Stimulated activated CD4-positive, alpha-beta T cell treated with anti-CD3 and anti-CD28 coated beads, Interleukin-1b, Interleukin-23, amount 100 ng/mL, for 48 hours (primary cell): ENCODE measurements around the gene SF3A1.
"Not testable (repeated sequence)": the region's sequence is repeated elsewhere in the genome, so short reads cannot be mapped to it uniquely, and the experiment has no call there.

Experiments used
- DNase-seq: peaks from one replicate; pipeline ENCODE4 v3.0.0-alpha.2; 2020

SF3A1 gene, protein sequence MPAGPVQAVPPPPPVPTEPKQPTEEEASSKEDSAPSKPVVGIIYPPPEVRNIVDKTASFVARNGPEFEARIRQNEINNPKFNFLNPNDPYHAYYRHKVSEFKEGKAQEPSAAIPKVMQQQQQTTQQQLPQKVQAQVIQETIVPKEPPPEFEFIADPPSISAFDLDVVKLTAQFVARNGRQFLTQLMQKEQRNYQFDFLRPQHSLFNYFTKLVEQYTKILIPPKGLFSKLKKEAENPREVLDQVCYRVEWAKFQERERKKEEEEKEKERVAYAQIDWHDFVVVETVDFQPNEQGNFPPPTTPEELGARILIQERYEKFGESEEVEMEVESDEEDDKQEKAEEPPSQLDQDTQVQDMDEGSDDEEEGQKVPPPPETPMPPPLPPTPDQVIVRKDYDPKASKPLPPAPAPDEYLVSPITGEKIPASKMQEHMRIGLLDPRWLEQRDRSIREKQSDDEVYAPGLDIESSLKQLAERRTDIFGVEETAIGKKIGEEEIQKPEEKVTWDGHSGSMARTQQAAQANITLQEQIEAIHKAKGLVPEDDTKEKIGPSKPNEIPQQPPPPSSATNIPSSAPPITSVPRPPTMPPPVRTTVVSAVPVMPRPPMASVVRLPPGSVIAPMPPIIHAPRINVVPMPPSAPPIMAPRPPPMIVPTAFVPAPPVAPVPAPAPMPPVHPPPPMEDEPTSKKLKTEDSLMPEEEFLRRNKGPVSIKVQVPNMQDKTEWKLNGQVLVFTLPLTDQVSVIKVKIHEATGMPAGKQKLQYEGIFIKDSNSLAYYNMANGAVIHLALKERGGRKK

DNA sequence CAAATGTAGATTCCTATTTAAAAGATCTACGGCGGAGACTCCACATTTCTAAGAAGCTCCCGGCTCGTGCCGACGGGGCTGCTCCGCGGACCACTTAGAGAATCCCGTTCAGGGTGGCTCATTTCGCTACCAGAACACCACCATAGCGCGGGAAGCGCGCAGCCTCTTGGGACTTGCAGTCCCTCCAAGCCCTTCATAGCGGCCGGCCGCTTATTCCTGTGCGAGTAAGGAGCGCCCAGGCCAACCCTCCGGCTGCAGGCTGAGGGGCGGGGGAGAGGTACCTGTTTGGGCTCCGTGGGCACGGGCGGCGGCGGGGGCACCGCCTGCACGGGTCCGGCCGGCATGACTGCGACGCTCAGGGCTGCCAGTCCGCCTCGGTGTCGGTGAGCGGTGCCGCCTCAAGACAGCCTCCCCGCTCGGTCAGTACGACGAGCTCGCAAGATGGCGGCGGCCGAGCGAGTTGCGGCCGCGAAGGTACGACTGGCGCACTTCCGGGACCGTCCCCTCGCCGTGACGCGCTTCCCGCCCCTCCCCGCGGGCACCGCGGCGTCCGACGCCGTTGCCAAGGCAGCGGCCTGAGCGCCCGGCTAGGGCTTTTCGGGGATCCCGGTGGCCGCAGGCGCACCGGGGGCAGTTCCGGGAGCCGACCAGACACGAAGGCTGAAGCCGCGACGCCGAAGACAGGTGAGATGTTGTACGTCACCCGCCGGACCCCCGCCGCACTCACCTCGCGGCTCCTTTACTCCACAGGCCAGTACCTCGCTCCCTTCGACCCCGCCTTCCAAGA, at the start of gene SF3A1, which contains the start of gene CCDC157:
Gene SF3A1 (minus strand): TSS at position 446 of the 787 bp plus-strand sequence. CDS start 102 bp downstream, at position 344.
Gene CCDC157 (plus strand): TSS at position 559 of the 787 bp plus-strand sequence. CDS start 8,994 bp downstream, outside the sequence.
- DNase-seq = peak; percentile 91

DNA sequence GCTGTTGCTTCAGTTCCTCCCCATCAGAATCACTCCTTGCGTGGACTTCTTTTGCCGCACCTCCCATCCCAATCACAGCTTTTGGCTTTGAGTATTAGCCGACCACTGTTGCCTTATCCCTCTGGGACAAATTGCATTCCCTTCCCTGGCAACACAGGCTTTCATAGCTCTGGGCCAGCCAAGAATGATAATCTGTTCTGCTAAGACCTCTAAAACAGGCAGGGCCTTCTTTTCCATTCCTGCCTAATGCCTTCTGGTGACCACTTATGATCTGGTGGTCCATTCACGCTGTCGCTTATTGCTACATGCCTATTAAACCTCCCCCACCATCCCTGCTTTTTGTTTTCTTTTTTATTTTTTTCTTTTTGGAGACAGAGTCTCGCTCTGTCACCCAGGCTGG, 49.7 kb upstream of the SF3A1 start:
- DNase-seq = no peak

DNA sequence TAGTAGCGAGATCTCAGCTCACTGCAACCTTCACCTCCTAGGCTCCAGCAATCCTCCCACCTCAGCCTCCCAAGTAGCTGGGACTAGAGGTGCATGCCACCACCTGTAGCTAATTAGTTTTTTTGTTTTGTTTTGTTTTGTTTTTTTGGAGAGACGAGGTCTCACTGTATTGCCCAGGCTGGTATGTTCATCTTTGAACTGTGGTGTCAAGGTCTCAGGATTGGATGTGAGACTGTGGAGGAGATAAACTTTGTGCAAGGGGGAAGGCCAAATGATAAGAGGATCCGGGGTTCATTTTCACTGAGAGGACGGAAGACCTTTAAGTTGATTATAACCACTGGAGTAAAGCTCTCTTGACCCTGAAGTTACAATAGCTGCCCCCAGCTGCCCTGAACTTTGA, 49.0 kb upstream of the SF3A1 start:
- no peak for DNase-seq

DNA sequence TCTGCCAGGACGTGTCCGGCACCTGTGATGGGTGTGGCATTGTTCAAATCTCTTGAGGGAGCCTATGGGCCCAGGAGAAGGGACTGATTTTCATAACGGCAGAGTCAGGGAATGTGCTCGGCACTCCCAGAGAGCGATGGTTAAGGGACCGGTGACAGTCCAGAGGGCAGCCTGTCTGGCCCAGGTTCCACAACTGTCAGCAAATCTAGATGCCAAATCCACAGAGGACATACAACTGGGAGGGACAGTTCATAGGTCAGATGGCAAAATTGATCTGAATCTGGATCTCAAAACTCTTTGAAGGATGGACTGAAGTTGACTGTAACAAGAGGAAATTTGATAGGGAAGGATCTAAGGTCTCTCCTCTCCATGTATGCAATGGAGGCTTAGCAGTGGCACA, 47.6 kb upstream of the SF3A1 start:
- no peak for DNase-seq

DNA sequence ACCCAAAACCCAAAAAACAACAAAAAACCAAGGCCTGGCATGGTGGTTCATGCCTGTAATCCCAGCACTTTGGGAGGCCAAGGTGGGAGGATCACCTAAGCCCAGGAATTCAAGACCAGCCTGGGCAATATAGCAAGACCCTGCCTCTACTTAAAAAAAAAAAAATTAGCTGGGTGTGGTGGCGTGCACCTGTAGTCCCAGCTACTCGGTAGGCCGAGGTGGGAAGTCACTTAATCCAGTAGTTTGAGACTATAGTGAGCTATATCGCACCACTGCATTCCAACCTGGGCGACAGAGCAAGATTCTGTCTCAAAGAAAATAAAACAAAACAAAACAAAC, 46.0 kb upstream of the SF3A1 start:
- not testable (repeated sequence) for DNase-seq

DNA sequence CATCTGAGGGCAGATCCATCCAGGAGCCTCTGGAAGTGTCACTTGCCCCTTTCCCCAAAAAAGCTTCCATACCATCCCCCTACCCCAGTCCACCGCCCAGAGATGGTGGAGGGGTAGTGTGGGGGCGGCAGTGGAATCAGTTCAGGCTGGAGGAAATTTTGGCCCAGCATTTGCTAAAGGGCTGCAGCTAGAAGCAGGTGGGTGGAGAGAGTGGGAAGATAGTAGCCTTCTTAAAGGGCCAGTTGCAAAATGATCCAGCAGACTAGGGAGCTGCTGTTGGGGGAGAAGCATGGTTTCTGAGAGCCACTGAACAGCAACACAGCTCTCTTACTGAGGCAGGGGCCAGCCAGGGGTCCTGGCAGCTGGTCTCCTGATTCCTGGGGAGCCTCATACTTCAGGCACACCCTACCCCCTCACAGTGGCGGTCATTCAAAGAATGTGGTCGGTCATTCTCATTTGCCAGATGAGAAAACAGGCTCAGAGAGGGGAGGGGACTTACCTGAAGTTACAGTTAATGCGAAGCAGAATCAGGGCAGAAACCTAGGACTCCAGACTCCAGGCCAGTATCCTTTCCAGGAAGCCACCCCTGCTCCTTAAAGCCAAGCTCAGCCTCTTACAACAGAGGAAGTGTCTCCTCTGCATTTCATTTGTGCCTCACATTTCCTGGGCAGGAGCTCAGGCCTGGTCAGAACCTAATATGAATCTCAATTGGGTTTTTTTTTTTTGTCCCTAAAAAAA, 45.5 kb upstream of the SF3A1 start:
- DNase-seq = no peak

DNA sequence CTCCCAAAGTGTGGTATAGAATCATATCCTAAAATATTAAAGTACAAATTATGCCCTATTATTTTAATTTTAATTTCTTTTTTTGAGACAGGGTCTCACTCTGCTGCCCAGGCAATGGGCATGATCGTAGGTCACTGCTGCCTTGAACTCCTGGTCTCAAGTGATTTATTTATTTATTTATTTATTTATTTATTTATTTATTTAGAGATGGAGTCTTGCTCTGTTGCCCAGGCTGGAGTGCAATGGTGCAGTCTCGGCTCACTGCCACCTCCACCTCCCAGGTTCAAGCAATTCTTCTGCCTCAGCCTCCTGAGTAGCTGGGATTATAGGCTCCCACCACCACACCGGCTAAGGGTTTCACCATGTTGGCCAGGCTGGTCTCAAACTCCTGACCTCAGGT, 44.3 kb upstream of the SF3A1 start:
- DNase-seq = not testable (repeated sequence)

DNA sequence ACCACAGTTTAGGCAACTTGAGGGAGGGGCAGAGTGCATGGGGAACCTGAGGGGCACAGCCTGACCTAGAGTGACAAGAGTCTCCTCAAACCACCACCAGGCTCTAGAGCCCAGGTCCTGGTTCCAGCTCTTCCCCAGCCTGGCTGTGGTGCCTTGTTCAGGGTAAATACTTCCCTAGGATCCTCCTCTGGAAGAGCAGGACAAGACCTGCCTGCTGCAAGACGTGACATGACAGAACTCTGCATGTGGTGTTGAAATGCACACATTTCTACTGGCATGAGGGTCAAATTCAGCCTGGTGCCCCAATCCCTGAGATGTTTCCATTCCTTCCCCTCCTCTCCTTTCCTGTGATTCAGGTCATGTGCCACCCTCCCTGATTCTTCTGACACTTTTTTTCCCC, 43.5 kb upstream of the SF3A1 start:
- DNase-seq = no peak

DNA sequence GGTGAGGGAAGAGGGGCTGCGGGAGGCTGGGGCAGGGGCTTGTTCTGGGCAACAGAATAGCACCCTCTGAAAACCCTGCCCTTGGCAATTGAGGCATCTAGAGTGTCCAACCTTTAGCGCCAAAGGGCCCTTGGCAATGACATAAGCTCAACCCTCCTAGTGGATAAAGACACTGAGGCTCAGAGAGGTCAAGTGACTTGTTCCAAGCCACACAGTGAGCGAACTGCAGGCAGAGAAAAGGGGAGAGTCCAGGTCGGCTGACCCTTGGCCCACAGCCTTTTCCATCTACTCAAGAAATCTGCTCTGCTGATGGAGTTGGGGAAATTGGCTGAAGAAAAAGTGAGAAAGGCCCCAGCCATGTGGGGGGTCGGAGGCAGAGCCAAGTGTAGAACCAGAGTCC, 43.0 kb upstream of the SF3A1 start:
- no peak for DNase-seq

DNA sequence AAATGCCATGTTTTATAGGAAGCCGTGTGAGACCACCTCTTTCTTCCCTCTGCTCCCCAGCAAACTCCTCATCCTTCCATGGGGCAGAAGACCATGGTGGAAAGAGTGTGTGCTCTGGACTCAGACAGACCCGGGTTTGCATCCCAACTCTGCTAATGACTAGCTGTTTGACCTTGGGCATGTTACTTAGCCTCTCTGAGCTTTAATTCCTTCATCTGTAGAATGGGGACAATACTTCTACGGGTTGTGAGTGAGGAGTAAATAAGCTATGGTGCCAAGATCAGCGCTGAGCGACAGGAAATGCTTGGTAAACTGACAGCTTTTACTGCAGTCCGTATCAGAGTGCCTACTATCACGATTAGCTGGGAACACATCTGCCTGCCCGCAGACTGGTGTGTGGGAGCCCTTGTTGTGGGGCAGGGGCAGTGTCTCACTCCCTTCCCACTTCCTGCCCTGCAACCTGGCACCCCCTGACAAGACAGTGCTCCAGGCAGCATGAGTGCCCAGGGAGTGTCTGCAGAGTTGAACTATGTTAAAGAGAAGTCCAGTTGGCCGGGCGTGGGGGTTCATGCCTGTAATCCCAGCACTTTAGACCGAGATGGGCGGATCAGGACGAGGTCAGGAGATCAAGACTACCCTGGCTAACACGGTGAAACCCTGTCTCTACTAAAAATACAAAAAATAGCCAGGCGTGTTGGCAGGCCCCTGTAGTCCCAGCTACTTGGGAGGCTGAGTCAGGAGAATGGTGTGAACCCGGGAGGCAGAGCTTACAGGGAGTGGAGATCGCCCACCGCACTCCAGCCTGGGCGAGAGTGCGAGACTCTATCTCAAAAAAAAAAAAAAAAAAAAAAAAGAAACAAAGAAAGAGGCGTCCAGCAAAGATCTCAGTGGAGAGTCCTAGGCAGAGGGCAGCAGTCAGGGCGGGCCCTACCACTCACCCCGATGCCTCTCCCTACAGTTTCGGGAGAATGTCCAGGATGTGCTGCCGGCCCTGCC, 42.3 kb upstream of the SF3A1 start:
- no peak for DNase-seq

DNA sequence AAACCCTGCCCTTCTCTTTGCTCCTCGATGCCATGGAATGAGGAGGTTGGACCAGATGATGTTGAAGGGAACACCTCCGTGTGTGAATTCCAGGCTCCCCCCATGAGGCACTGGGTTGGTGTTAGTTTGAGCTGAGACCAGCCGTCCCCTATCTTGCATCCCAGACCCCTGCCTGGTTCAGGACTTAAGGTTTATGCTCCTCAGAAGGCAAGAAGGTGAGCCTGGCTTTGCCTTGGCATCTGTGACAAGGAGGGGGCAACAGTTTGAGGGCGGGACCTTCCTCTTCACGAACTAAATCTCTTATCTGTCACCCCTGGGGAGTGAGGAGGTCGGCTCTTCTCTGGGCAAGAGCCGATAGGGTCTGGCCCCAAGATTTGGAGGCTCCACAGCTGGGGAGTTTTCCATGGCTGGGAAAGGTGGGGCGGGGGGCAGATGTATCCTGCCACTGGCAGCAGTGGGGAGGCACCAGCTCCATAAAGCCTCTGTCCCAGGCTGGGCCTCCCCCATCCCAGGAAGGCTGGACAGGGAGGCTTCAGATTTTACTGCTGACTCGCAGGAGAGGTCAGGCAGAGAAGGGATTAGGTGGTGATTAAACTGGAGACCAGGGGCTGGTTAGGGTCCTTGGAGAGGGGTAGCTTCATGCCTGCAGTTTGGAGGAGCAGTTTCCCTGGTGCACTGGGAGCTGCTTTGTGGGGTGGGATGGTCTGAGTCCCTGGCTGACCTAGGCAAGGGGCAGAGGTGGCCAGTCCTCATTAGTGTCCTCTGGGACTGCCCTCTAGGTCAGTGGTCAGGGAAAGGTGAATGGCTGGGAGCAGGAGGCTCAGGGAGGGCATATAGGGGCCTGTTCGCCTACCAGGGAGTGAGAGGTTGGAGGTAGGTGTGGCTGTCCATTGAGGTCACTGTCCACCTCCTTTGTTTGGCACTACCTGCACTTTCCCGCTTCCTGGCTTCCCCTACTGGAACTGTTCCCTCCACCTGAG, 41.3 kb upstream of the SF3A1 start:
- DNase-seq = no peak

DNA sequence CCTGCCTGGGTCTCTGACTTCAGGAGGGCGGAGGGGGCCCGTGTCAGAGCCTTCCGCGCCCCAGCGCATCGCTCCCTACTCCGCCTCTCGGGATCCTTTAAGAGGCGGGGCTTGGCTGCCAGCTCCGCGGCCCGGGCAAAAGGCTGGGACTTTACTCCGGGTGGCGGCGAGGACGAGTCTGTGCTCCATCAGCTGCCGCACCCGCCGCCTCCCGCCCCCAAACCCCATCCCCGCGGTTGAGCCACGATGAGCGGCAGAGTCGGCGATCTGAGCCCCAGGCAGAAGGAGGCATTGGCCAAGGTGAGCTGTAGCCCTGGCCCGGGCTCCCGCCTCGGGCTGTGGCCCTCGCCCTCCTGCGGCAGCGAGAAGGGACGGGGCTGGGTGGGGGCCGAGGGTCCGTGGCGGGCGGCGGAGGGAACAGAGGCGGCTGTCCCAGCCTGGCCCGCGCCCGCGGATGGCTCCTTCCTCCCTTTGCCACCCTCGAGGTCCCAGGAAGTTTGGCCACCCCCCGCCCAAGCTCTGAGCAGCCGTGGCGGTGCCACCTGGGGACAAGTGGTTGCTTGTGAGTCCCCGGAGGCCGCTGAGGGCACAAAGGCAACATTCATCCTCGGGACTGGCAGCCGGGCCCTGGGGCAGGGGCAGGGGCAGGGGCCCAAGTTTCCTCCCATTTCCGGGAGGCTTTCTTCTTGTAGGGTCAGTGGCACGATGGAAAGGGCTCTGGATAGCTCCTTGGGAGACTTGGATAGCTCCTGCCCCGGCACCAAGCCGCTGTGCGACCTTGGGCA, 40.4 kb upstream of the SF3A1 start, which contains the start of gene SEC14L2:
Gene SEC14L2 (plus strand): TSS at position 148 of the 785 bp plus-strand sequence. CDS start 99 bp downstream, at position 247.
- peak; percentile 62 for DNase-seq

DNA sequence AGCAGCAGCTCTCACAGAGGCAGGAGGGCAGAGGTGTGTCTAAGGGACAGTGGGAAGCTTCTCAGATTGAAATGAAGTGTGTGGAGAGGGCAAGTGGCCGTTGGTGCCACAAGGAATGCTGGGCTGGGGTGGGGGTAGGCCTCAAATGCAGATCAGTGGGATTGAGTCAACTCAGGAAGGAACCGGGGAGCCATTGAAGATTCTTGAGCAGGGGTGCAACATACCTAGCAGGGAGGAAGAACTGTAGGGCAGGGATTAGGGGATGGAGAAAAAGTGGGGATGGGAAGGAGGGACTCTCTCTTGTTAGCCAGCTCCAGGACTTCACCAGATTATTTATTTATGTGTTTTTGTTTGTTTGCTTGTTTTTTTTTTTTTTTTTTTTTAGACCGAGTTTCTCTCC, 37.2 kb upstream of the SF3A1 start:
- DNase-seq = no peak

DNA sequence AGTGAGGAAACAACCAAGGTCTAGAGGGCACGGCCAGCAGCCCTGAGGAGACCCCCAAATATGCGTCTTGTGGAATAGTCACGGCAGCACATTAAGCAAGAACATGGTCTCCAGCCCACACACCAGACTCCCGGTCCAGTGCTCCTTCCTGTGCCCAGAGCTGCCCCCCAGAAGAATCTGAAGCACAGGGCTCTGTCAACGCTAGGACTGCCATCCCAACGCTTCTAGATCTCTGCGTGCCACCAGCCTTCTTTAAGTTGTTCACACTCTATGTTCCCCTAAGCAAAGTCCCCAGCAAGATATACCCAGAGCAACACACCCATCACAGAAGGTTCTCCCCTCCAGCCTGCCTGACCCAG, 36.6 kb upstream of the SF3A1 start:
- DNase-seq = no peak

DNA sequence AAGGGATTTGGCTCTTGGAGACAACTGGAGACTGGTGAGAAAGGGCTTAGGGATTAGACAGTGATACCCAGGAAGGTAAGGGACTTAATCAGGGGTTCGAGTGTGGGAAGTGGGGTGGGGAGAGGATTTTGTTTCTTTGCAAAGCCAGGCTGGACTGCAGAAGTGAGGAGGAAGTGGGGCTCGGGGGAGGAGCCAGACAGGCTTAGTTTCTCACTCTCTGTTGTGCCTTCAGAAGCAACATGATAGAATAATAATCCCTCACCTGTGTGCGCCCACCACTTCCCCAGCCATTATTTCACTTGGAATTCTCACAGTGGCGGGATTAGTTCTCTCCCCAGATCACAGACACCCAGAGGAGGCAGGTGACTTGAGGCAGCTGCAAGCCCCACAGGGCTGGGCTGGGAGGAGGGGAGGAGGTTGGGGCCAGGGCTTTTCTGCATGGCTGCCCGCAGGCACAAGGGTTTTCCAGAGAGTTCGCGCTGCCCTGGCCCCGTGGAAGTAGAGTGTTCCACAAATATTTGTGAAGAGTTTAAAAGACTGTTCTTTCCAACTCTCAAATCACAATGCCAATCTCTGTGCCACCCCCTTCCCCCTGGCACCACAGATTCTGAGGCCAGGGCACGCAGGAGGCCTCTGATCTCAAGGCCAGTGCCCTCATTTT, 36.1 kb upstream of the SF3A1 start:
- DNase-seq = no peak

DNA sequence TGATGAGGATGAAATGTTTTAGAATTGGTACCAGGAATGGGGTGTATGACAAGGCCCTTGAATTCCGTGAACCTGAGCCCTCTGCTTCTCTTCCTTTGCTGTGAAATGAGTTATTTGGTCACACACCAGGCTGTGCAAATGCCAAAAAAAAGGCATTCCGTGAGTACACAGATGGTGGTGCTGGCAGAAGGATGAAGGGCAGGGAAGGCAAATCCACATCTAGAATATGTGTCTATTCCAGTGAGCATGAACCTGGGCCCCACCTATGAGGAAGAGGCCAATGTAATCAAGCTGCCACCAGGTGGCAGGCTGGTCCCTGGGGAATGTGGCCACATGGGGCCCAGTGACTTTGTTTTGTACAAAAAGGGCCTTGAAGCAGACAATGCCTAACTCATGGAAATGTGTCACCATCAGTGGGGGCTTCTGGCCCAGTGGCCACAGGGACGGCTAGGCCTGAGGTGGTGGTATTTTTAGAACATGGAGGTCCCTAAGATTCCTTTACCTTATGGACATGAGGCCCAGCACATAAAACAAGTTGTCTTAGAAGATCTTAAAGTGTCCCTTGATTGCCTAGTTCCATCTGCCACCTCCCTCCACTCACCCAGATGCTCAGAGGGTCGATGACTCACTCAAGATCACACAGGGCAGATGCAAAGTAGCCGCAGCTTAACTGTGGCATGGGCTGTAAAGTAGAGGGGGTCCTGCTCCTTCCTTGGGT, 34.4 kb upstream of the SF3A1 start:
- peak; percentile 79 for DNase-seq

DNA sequence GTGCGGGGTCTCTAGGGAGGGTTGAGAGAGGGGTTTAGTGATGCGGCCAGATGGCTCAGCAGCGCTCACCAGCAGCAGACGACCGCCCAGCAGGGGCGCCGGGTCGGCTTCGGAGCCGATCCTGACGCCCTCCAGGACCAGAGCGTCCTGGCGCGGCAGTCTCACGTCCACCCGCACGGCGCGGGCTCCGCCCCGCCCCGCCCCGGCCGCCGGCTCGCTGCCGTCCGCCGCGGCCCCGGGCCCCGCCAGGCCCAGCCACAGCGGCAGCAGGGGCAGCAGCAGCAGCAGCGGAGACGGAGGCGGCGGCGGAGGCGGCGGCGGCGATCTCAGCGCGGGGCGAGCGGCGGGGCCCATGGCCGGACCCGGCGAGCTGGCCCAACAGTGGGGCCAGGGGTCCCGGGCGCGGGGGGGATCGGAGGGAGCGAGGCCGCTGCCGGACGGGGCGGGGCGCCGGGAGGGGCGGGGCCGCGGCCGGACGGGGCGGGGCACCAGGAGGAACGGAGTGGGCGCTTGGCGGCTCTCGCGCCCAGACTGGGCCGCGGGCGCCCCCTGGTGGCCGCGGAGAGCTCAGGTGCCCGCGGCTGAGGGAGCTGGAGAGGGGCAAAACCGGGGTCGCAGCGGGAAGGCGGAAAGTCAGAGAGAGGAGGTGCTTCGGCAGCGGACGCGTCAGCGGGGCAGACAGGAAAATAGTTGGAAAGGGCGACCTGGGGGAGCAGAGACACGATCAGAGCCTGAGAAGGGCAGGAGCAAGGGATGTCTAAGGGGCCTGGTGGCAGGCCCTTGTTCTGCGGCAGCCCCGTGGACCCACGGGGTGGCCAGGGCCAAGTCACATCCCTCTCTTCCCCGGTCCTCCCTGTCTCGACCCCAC, 30.5 kb upstream of the SF3A1 start, which contains the start of gene RNF215:
Gene RNF215 (minus strand): TSS at position 452 of the 868 bp plus-strand sequence. CDS start 98 bp downstream, at position 354.
- peak; percentile 73 for DNase-seq
